Measurements from ENCODE around the gene DCBLD1. TPM values are rescaled to one million over a fixed set of nuclear protein-coding genes. Genes with fewer than 3 reads are reported as not detected.

DCBLD1 gene
- total and polyA plus RNA-seq, 2 of the 13 experiments (the other 11 are each of a cell fraction or from before 2014, with no cell fraction given), result 23.2 to 41.5 TPM

DNA sequence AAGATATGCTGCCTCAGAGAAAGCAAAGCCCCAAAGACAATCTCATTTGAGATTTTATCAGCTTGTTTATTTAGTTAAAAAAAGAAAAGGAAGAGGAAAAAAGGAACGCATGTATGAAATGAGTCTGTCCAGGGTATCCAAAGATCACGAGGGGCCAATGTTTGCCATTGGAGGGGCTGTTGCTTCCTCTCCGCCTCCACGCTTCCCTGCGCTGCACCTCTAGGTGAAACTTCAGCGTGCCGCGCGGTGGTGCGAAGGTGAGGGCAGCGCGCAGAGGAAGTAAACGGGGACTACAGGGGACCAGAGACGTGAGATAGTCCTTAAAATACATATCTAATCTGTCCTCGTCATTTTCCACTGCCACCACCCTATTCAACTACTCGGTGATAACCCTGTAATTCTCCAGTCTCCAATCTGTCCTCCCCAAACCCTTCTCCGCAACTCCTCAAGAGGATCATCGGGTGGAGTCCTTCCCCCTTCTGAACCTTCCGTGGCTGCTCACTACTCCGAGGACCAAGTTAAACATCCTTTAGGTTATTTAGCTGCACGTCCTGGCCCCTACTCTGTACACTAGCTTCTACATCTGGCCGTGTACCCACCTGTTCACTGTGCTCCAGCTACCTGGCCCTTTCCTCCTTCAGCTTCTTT lies 1.1 kb upstream of the DCBLD1 start (continued):
- TF ChIP-seq, protein P1, sequence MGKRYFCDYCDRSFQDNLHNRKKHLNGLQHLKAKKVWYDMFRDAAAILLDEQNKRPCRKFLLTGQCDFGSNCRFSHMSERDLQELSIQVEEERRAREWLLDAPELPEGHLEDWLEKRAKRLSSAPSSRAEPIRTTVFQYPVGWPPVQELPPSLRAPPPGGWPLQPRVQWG (CRISPR knock-in tag; IDR thresholded peaks at IDR 0.05; ENCODE audit: borderline replicate concordance, low read depth), result no peak
- TF ChIP-seq KMT2B (CRISPR knock-in tag; IDR thresholded peaks at IDR 0.05) (peak; percentile 82), MBD4 (IDR thresholded peaks at IDR 0.05; ENCODE audit: borderline replicate concordance, low read length) (no peak), HIVEP1 (CRISPR knock-in tag; IDR thresholded peaks at IDR 0.05) (no peak), EP300 (IDR thresholded peaks at IDR 0.05; ENCODE audit: low read depth in 2 of 2, low read length in 2 of 2) (peak in 1 of 2 experiments; percentile 80; a peak in 2 of 4 replicates), EP300 (CRISPR knock-in tag; IDR thresholded peaks at IDR 0.05; ENCODE audit: borderline replicate concordance) (peak; percentile 83), RARG (CRISPR knock-in tag; IDR thresholded peaks at IDR 0.05; ENCODE audit: low read depth) (no peak), ZSCAN25 (CRISPR knock-in tag; IDR thresholded peaks at IDR 0.05) (peak; percentile 92), ZNF615 (CRISPR knock-in tag; IDR thresholded peaks at IDR 0.05; ENCODE audit: borderline replicate concordance) (no peak), HNF4A (CRISPR knock-in tag; IDR thresholded peaks at IDR 0.05) (peak; percentile 92), ZNF777 (CRISPR knock-in tag; IDR thresholded peaks at IDR 0.05) (peak; percentile 72; the same call in 1 of the 2 replicates), FOXP1 (IDR thresholded peaks at IDR 0.05) (no peak), FOXP1 (CRISPR knock-in tag; IDR thresholded peaks at IDR 0.05) (peak; percentile 82), HES4 (CRISPR knock-in tag; IDR thresholded peaks at IDR 0.05; ENCODE audit: borderline replicate concordance) (no peak)
- TF ChIP-seq, protein P2, sequence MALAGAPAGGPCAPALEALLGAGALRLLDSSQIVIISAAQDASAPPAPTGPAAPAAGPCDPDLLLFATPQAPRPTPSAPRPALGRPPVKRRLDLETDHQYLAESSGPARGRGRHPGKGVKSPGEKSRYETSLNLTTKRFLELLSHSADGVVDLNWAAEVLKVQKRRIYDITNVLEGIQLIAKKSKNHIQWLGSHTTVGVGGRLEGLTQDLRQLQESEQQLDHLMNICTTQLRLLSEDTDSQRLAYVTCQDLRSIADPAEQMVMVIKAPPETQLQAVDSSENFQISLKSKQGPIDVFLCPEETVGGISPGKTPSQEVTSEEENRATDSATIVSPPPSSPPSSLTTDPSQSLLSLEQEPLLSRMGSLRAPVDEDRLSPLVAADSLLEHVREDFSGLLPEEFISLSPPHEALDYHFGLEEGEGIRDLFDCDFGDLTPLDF (CRISPR knock-in tag; IDR thresholded peaks at IDR 0.05), result peak; percentile 38; the same call in 1 of the 2 replicates
- TF ChIP-seq, protein P3, sequence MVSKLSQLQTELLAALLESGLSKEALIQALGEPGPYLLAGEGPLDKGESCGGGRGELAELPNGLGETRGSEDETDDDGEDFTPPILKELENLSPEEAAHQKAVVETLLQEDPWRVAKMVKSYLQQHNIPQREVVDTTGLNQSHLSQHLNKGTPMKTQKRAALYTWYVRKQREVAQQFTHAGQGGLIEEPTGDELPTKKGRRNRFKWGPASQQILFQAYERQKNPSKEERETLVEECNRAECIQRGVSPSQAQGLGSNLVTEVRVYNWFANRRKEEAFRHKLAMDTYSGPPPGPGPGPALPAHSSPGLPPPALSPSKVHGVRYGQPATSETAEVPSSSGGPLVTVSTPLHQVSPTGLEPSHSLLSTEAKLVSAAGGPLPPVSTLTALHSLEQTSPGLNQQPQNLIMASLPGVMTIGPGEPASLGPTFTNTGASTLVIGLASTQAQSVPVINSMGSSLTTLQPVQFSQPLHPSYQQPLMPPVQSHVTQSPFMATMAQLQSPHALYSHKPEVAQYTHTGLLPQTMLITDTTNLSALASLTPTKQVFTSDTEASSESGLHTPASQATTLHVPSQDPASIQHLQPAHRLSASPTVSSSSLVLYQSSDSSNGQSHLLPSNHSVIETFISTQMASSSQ (IDR thresholded peaks at IDR 0.05; ENCODE audit: low read depth), result no peak
- TF ChIP-seq, protein P3 (CRISPR knock-in tag; IDR thresholded peaks at IDR 0.05; ENCODE audit: borderline replicate concordance), result peak; percentile 37; the same call in 1 of the 2 replicates
- TF ChIP-seq, protein P4, sequence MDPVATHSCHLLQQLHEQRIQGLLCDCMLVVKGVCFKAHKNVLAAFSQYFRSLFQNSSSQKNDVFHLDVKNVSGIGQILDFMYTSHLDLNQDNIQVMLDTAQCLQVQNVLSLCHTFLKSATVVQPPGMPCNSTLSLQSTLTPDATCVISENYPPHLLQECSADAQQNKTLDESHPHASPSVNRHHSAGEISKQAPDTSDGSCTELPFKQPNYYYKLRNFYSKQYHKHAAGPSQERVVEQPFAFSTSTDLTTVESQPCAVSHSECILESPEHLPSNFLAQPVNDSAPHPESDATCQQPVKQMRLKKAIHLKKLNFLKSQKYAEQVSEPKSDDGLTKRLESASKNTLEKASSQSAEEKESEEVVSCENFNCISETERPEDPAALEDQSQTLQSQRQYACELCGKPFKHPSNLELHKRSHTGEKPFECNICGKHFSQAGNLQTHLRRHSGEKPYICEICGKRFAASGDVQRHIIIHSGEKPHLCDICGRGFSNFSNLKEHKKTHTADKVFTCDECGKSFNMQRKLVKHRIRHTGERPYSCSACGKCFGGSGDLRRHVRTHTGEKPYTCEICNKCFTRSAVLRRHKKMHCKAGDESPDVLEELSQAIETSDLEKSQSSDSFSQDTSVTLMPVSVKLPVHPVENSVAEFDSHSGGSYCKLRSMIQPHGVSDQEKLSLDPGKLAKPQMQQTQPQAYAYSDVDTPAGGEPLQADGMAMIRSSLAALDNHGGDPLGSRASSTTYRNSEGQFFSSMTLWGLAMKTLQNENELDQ (CRISPR knock-in tag; IDR thresholded peaks at IDR 0.05; ENCODE audit: borderline replicate concordance), result peak; percentile 75; the same call in 1 of the 2 replicates
- TF ChIP-seq, protein P5, sequence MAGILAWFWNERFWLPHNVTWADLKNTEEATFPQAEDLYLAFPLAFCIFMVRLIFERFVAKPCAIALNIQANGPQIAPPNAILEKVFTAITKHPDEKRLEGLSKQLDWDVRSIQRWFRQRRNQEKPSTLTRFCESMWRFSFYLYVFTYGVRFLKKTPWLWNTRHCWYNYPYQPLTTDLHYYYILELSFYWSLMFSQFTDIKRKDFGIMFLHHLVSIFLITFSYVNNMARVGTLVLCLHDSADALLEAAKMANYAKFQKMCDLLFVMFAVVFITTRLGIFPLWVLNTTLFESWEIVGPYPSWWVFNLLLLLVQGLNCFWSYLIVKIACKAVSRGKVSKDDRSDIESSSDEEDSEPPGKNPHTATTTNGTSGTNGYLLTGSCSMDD (CRISPR knock-in tag; IDR thresholded peaks at IDR 0.05), result no peak
- TF ChIP-seq, protein P6, sequence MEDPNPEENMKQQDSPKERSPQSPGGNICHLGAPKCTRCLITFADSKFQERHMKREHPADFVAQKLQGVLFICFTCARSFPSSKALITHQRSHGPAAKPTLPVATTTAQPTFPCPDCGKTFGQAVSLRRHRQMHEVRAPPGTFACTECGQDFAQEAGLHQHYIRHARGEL (CRISPR knock-in tag; IDR thresholded peaks at IDR 0.05), result no peak
